T47D (cell line): ENCODE measurements around the gene FIBCD1.
"Not testable (repeated sequence)": the region's sequence is repeated elsewhere in the genome, so short reads cannot be mapped to it uniquely, and the experiment has no call there.

Experiments
- DNase-seq, 2 experiments: peaks; one replicate each; pipeline versions ENCODE4 v3.0.0 to v3.0.0-alpha.2; 2011 to 2012; ENCODE audit warnings: low read depth in 1 of 2, low spot score in 1 of 2
- JUND ChIP-seq: IDR thresholded peaks from 2 replicates; pipeline ENCODE4 v1.6.1; 2012; ENCODE audit warnings: low read depth
- in situ Hi-C: cut with HindIII; loops from 2 replicates; pipeline ENCODE4 v1.10.0; 2016; ENCODE audit warnings: low sequenced_read_pairs, low pct_unique_long_range_greater_than_20kb

Gene FIBCD1

GRCh38 chr9:130970855-130971254, 31.8 kb upstream of the FIBCD1 start:
- DNase-seq: no peak
- in situ Hi-C loops: no loop called here
- no peak for TF ChIP-seq JUND

GRCh38 chr9:130970052-130970451, 31.0 kb upstream of the FIBCD1 start:
- no peak for DNase-seq
- no peak for TF ChIP-seq JUND
- in situ Hi-C loops: no loop called here

- no peak for TF ChIP-seq JUND
- peak in 1 of 2 experiments; percentile 27 for DNase-seq
- in situ Hi-C loops: no loop called here
Measured at GRCh38 chr9:130965680-130966079, 26.6 kb upstream of the FIBCD1 start.

- TF ChIP-seq JUND: no peak
- in situ Hi-C loops: no loop called here
Measured at GRCh38 chr9:130963916-130964315, 24.9 kb upstream of the FIBCD1 start.

GRCh38 chr9:130963337-130963908, 24.4 kb upstream of the FIBCD1 start:
- in situ Hi-C loops: no loop called here
- DNase-seq: no peak
- TF ChIP-seq JUND: no peak

More at GRCh38 chr9:130963916-130964315, 24.9 kb upstream of the FIBCD1 start:
- no peak for DNase-seq

GRCh38 chr9:130962418-130963316, 23.6 kb upstream of the FIBCD1 start:
- DNase-seq: no peak
- no peak for TF ChIP-seq JUND
- in situ Hi-C loops: no loop called here

GRCh38 chr9:130961511-130962300, 22.7 kb upstream of the FIBCD1 start:
- in situ Hi-C loops: no loop called here
- no peak for DNase-seq
- TF ChIP-seq JUND: no peak

GRCh38 chr9:130960522-130961378, 21.7 kb upstream of the FIBCD1 start:
- TF ChIP-seq JUND: no peak
- in situ Hi-C loops: no loop called here
- no peak for DNase-seq

GRCh38 chr9:130959809-130960334, 20.8 kb upstream of the FIBCD1 start:
- no peak for TF ChIP-seq JUND
- no peak for DNase-seq
- in situ Hi-C loops: no loop called here

- in situ Hi-C loops: not testable (repeated sequence)
Measured at GRCh38 chr9:130958564-130958963, 19.5 kb upstream of the FIBCD1 start.

GRCh38 chr9:130957451-130958203, 18.6 kb upstream of the FIBCD1 start:
- no peak for DNase-seq
- TF ChIP-seq JUND: no peak
- in situ Hi-C loops: no loop called here

More at GRCh38 chr9:130958564-130958963, 19.5 kb upstream of the FIBCD1 start:
- DNase-seq: not testable (repeated sequence)
